Endothelial cell of umbilical vein (primary cell): ENCODE measurements around the gene RASA4.
"Not testable (repeated sequence)": the region's sequence is repeated elsewhere in the genome, so short reads cannot be mapped to it uniquely, and the experiment has no call there.

Source experiments
- CTCF ChIP-seq, 2 donors: IDR thresholded peaks; 1 replicate in 1 of 2; 2 replicates in 1 of 2; pipeline ENCODE4 v1.5.1; 2011; ENCODE audit warnings: low read length in 2 of 2, mild to moderate bottlenecking in 2 of 2, moderate library complexity in 2 of 2, control low read depth in 1 of 2, inconsistent platforms in 1 of 2, low read depth in 1 of 2; ENCODE audit not compliant: insufficient read depth in 1 of 2; ENCODE audit errors: extremely low read depth in 1 of 2
- EZH2 ChIP-seq: IDR thresholded peaks from 2 replicates; pipeline ENCODE4 v1.6.1; 2012; ENCODE audit warnings: borderline replicate concordance, low read depth, mild to moderate bottlenecking, moderate library complexity, low read length, inconsistent platforms; ENCODE audit not compliant: severe bottlenecking
- POLR2A ChIP-seq: IDR thresholded peaks from 2 replicates; pipeline ENCODE4 v1.6.1; 2012; ENCODE audit warnings: low read depth, mild to moderate bottlenecking, control low read depth, low read length

GRCh38 chr7:102544372-102544771 is 72.2 kb downstream of the RASA4 start:
- TF ChIP-seq CTCF (IDR thresholded peaks at IDR 0.05; ENCODE audit: extremely low read depth in 1 of 2, insufficient read depth in 1 of 2, low read depth in 1 of 2, low read length in 2 of 2); POLR2A; EZH2: not testable (repeated sequence)
